GM18520 (cell line): ENCODE results near the gene ZNF862.
A peak's percentile ranks its signal among the peaks of the same experiment; 100 is the strongest.

ENCODE experiments used
- ATAC-seq: cut with Tn5 transposase; IDR thresholded peaks from one replicate; pipeline ENCODE4 v1.9.1; 2021; ENCODE audit not compliant: unreplicated experiment

Gene ZNF862

GRCh38 chr7:149838224-149838991 lies at the start of gene ZNF862:
Gene ZNF862 (plus strand): TSS chr7:149838375. CDS start chr7:149838612, 237 bp downstream.
- ATAC-seq, result peak; percentile 97

GRCh38 chr7:149789101-149789500 lies 49.1 kb upstream of the ZNF862 start:
- ATAC-seq, result no peak

DNA sequence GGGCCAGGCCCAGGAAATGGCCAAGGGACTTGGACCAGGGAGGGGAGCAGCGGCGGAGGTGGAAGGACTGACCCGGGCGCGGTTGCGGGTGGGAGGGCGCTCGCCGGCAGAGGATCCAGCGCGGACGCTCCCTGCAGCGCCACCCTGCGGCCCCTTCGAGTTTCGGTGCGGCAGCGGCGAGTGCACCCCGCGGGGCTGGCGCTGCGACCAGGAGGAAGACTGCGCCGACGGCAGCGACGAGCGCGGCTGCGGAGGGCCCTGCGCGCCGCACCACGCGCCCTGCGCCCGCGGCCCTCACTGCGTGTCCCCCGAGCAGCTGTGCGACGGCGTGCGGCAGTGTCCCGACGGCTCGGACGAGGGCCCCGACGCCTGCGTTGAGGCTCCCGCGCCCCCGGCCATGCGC lies 48.0 kb upstream of the ZNF862 start:
- no peak for ATAC-seq

- no peak for ATAC-seq
These were observed 47.3 kb upstream of the ZNF862 start for GRCh38 chr7:149790754-149791360.

- ATAC-seq, result no peak
These were observed 46.6 kb upstream of the ZNF862 start for GRCh38 chr7:149791411-149792219.

DNA sequence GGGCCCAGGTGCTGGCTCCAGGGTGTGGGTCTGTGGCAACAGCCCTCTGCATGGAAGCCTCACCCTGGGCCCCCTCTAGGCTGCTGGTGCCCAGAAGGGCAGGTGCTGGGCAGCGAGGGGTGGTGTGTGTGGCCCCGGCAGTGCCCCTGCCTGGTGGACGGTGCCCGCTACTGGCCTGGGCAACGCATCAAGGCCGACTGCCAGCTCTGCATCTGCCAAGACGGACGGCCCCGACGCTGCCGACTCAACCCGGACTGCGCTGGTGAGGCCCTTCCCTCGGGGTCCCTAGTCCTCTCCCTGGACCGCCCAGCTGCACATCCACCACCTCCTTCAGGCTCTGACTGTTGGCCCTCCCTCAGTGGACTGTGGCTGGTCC lies 46.0 kb upstream of the ZNF862 start:
- no peak for ATAC-seq

- ATAC-seq, result no peak
These were observed 44.9 kb upstream of the ZNF862 start for GRCh38 chr7:149793261-149793660.

DNA sequence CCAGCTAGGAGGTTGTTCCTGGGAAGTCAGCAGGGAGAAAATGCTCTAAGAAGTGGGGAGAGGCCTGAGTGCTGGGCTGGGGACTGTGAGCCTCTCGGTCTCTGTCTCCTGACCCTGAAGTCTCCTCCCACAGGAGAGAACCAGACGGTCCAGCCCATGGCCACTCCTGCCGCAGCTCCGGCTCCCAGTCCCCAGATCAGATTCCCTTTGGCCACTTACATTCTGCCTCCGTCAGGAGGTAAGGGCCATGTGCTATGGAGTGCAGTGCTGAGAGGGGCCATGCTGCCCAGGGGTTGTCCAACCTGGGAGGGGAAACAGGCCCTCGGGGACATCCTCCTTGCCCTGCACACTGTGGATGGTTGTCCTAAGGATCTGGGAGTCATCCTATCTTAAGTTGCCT lies 43.5 kb upstream of the ZNF862 start:
- no peak for ATAC-seq

DNA sequence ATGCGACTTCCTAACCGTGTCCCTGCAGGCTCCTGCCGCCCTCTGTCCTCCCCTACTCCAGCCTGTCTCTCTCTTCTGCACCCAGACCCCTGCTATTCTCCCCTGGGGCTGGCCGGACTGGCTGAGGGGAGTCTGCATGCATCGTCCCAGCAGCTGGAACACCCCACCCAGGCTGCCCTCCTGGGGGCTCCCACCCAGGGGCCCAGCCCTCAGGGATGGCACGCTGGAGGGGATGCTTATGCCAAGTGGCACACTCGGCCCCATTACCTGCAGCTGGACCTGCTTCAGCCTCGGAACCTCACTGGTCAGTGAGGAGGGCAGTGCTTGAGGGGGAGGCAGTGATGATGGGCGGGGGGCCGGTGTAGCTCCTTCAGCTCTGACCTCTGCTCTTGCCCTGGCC lies 43.0 kb upstream of the ZNF862 start:
- ATAC-seq, result no peak

DNA sequence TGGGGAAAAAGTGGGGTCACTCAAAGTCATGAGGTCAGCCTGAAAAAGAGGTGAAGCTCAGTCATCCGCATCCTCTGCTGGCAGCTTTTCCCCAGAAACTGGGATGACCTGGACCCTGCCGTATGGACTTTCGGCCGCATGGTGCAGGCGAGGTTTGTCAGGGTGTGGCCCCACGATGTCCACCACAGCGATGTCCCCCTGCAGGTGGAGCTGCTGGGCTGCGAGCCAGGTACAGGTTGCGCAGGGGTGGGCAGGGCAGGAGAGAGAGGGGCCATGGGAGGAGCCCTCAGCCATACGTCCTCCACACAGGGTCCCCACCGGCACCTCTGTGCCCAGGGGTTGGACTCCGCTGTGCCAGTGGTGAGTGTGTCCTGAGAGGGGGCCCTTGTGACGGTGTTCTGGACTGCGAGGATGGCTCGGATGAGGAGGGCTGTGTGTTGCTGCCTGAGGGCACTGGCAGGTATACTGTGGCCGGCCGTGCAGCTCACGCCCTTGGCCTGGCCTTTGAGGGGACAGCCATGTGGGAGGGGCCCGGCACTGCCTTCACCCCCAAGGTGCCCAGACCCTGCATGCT lies 41.8 kb upstream of the ZNF862 start:
- no peak for ATAC-seq

DNA sequence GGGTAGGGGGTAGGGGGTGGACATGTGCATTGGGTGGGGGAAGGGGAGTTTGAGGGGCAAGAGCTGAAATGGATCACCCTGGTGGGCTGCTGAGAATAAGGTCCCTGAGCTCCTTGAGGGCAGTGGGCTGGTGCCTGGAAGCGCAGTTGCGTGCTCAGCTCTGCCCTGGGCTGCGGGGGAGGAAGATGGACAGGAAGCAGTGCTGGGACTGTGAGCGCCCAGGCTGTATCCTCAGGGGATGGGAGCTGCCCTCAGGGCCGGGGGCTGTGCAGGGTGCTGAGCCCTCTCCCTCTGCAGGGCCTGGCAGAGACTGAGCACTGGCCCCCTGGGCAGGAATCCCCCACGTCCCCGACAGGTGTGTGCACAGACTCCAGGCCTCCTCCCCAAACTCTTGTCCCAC lies 40.4 kb upstream of the ZNF862 start:
- no peak for ATAC-seq

GRCh38 chr7:149799397-149800168 lies 38.6 kb upstream of the ZNF862 start:
- ATAC-seq, result no peak

DNA sequence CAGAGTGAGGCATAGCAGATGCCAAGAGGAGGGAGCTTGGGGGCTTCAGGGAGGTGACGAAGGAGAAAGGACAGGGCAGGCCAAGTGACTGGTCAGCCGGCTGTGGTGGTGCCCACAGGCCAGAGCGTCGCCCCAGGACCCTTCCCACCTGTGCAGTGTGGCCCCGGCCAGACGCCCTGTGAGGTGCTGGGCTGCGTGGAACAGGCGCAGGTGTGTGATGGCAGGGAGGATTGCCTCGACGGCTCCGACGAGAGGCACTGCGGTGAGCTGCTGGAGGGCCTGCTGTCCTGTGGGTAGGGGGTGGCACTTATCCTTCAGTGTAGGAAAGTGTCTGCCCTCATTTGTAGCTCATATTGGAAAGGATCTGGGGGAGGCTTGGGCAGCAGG lies 38.0 kb upstream of the ZNF862 start:
- ATAC-seq, result no peak

DNA sequence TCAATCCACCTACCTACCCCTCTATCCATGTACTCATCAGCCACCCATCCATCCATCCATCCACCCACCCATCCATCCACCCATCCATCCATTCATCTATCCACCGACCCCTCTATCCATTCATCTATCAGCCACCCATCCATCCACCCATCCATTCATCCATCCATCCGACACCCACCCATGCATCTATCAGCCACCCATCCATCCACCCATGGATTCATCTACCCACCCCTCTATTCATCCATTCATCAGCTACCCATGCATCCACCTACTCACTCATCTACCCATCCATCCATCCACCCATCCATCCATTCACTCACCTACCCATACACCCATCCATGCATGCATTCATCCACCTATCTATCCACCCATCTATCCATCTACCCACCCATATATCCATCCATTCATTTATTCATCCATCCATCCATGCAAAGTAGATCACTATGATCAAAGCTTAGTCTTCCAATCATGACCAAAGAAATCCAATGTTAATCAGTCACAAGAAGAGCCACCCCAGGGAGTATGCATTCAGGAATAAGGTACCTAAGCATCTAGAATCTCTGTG lies 37.1 kb upstream of the ZNF862 start:
- ATAC-seq, result no peak

DNA sequence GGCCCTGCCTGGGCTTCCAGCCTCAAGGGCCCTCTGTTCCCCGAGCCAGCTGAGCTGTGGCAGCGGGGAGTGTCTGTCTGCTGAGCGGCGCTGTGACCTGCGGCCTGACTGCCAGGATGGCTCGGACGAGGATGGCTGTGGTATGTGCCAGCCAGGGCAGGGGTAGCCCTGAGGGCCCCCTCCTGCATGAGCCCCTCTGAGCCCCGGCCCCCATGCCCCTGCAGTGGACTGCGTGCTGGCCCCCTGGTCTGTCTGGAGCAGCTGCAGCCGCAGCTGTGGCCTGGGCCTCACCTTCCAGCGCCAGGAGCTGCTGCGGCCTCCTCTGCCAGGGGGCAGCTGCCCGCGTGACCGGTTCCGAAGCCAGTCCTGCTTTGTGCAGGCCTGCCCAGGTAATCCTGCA lies 36.4 kb upstream of the ZNF862 start:
- ATAC-seq, result no peak

DNA sequence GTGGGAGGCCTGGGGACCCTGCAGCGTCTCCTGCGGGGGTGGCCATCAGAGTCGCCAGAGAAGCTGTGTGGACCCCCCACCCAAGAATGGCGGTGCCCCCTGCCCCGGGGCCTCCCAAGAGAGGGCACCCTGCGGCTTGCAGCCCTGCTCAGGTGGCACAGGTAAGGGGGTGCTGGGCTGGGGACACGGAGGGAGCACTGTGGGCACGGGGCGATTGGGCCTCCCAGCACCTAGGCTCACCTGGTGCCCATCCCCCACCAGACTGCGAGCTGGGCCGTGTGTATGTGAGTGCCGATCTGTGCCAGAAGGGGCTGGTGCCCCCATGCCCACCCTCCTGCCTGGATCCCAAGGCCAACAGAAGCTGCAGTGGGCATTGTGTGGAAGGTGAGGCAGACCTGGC lies 35.2 kb upstream of the ZNF862 start:
- ATAC-seq, result no peak

DNA sequence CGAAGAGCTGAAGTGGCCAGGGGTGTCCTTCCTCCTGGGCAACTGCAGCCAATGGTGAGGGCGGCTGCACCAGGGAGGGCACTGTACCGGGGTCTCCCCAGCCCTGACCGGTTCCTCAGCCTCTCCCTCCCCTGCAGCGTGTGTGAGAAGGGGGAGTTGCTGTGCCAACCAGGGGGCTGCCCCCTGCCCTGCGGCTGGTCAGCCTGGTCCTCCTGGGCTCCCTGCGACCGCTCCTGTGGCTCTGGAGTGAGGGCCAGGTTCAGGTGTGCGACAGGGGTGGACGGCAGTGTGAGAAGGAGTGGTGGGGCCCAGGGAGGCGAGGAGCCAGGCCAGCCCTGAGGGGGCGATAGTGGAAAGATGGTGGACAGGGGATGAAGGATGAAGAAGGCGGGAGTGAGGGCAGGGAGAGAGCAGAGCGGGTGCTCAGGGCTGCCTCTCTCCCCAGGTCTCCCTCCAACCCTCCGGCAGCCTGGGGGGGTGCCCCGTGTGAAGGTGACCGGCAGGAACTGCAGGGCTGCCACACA lies 34.6 kb upstream of the ZNF862 start:
- ATAC-seq, result no peak

GRCh38 chr7:149804106-149804505 lies 34.1 kb upstream of the ZNF862 start:
- no peak for ATAC-seq

- ATAC-seq, result no peak
These were observed 31.4 kb upstream of the ZNF862 start for GRCh38 chr7:149806726-149807125.

DNA sequence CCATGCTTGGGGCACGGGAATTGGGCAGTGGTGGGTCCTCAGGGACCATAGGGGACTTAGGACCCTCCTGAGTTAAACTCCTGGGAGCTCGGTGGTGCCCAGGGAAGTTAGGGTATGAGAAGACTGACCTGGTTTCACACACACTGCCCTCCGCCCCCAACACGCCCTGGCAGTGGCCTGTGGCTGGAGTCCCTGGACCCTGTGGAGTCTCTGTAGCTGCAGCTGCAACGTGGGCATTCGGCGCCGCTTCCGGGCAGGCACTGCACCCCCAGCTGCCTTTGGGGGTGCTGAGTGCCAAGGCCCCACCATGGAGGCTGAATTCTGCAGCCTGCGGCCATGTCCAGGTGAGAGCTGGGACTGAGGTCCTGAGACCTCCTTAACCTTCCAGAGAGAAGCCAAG lies 29.9 kb upstream of the ZNF862 start:
- no peak for ATAC-seq
